Fibroblast of skin of back (primary cell): Measurements from ENCODE around the gene PARL.
"Not testable (repeated sequence)": the region's sequence is repeated elsewhere in the genome, so short reads cannot be mapped to it uniquely, and the experiment has no call there.

Source experiments
- DNase-seq: peaks from one replicate; pipeline ENCODE4 v3.0.0-alpha.2; 2013

Gene PARL

DNA sequence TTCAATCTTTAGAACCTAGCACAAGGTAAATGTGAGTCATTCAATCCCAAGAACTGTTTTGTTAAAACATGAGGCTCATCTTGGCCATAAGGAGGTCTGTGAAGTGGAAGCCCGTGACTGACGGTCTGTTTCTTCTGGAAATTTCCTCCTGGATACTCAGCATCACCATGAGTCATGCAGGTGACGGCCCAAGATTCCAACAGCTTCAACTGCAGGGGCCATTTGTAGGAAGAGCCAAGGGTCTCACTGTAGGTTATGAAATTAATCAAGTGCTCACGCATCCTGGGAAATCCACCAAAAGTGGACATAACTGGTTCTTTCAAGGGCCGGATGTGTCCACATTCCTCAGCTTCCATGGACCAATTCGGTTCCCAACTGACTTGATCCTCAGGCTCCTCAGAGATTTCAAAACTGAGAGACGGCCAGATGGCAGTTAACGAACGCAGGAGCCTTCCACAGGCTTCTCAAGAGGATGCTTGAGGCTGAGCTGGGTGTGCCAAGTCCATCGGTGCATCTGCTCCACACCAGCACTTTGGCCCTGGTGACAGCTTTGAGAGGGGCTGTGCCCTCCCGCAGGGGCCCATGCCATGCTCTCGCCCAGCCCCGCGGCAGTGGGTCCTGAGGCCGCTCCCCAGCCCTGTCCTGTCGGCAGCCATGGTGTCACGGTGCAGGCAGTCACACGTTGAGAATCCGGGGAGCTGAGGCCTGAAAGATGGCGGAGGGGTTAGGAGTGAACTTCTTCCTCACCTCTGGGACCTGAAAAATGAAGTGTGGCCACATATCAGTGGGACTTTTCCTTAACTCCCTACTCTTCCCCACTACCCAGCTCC is 67.8 kb downstream of the PARL start:
- DNase-seq: no peak

DNA sequence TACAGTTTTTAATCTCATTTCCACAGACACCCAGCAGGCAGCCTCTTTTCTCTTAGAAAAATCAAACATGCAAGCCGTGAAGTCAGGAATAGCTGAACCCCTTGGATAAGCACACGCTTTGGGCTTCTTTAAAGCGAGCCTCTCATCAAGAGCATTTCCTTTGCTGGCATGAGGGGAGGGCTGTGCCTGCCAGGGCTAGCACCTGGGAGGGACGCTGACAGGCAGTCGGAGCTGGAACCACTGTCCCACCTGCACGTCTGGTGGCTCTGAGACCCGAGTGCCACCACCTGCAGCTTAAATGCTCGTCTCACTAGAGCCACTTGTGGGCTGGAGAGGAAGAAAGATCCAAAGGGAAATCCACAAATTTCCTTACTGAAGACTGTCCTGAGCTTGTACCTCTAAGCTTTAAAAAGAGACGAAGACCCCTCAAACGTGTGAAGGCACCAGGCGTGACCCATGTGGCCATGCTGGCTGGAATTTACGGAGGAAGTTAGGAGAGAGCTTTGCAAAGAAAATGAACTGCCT is 68.7 kb downstream of the PARL start:
- no peak for DNase-seq

GRCh38 chr3:183815563-183815940 is 69.1 kb downstream of the PARL start:
- DNase-seq: no peak

- no peak for DNase-seq
Observed at GRCh38 chr3:183814240-183814639, 70.4 kb downstream of the PARL start.

DNA sequence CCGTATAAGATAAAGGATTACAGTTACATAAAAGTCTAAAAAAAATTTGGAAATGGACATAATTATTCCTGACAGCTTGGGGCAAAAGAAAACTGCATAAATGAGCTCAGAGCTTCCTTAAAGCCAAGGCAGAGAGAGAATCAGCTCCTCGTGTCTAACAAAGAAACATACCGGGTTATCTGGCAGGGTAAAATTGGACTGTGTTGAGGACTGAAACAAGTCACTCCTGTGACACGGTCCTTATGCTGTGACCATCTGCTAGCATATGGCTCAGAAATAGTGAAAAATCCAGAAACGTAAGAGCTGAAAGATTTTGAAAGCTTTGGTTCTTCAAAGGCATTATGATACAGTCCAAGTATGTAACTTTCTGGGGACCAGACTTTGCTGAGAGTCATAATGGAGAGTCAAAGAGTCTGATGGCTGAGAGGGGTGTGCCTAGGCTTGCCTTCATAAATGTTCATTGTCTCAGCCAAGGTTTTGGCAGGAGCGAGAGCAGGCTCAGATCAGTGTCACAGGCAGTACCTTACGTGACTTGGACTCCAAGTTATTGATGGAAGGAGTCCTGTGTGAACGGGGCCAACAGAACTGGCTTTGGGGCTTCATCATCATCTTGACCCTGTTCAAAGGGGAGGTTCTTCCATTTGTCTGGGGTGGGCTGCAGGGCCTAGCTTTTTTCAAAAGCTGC is 71.8 kb downstream of the PARL start:
- DNase-seq: no peak

DNA sequence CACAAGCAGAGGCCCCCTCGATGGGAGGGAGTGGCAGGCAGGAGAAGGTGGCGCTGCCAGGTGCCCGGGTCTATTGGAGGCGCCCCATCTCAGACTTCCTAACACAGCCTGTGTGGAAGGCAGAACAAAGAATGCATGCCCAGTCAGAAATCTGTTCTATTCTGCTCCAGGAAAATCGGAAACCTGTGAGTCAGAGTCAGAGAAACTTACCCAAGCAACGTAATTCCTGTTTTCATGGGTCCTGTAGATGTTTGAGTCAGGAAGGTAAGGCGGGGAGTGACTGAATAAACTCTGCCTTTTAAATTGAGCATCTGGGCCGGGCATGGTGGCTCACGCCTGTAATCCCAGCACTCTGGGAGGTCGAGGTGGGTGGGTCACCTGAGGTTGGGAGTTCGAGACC is 73.0 kb downstream of the PARL start:
- DNase-seq: no peak

DNA sequence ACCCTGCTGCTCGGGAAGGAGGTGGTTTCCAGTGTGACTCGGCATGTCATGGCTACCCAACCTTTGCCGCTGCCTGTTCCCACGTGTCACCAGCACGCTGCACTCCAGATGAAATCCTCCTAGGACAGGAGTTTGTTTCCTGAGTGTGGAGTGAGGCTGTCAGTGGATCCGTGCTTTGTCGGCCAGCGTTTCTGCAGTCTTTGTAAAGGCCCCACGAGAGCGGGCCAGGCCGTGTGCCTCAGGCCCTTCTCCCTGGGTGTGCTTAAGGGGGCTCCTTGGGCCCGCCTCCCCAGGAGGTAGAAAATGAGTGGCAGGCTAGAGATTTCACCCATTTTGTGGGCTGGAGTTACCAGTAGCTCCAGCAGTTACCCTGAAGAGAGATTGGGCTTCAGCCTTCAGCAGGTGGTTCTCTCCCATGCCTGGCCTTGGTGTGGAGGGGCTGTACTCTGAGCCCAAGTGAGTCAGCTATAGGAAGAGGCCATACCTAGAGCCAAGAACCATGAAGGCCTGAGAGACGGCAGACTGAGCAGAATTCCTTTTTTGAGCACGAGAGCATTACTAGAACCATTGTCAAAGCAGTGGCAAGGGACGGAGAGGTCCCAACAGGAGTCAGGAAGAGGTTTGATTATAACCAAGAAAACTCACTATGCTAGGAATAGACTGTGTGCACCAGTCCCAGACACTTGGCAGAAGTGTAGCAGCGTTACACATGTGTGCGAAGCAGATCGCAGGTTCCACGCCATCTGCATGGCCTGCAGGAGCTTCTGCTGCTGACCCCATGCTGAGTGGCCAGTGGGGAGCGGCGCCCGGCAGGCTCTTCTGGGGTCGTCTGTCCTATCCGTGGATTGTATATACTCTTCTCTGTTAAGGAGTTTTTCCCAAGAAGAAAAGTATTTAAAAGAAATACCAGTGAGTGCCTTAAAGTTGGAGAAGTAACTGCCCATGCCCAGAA is 73.8 kb downstream of the PARL start:
- DNase-seq: no peak

DNA sequence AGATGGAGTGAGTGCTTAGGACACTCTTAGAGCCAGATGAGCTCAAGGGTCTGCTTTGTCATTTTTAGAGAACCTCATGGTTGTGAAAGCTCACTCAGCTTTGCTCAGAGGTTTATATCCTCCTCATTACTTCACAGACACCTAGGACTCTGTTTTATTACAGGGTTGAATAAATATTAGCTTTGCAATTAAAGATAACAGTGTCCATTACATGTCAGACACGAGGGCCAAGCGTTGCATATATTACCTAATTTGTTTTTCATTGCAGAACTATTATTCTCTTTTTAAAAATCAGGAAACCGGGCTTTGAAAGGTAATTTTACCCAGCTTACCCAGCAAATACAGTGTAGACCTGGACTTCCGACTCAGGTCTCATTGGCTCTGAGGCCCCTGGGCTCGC is 75.4 kb downstream of the PARL start:
- DNase-seq: no peak

GRCh38 chr3:183808355-183808754 is 76.3 kb downstream of the PARL start:
- no peak for DNase-seq

DNA sequence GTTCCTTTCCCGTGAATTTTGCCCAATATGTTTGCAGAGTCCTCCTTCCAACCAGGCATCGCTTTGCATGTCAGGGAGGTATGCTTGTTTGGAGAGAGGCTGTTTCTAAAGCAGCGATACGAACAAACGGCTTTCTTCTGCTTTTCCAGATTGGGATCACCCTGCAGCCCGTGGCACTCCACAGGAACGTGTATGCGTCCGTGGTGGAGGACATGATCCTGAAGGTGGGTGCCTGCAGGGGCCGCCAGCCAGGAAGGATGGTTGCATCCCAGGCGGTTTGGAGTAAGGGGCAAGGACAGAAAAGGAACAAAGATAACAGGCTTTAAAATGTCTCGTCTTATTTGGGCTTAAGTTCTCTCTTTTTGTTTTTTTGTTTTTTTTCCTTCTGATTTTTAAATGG is 76.8 kb downstream of the PARL start:
- no peak for DNase-seq

GRCh38 chr3:183807209-183807728 is 77.4 kb downstream of the PARL start:
- no peak for DNase-seq

- DNase-seq: no peak
Observed at GRCh38 chr3:183802989-183803388, 81.7 kb downstream of the PARL start.

DNA sequence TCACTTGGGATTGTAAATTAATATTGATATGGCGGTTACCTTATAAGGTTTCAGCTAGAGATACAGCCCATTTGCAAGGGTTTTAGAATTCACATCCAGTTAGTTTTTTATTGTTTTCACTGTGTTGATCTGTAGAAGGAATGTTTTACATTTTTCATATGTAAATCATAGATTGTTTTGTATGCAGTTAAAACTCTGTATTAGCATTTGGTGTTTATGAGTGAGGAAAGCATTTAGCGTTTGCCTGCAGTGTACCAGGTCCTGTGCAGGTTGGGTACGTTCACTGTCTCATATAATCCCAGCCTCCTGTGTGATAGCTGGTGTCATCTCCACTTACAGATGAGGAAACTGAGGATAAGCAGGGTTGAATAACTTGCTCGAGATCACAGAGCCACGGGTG is 83.1 kb downstream of the PARL start:
- no peak for DNase-seq

- DNase-seq: no peak
Observed at GRCh38 chr3:183800243-183800863, 84.3 kb downstream of the PARL start.

- no peak for DNase-seq
Observed at GRCh38 chr3:183799461-183799860, 85.2 kb downstream of the PARL start.

DNA sequence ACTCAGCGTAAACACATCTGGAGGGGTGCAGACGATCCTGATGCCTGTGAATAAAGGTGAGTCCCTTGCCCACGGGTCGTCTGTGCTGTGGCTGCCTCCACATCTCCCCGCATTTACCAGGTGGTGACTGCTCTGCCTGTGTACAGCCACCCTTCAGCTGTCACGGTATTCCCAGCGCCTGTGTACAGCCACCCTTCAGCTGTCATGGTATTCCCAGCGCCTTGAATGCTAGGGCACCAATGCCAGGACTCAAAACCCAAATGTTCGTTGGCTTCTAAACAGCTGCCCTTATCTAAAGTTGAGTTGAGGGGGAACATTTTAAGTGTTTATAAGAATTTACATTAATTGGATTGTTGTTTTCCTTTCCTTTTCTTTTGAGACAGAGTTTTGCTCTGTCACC is 86.7 kb downstream of the PARL start:
- DNase-seq: no peak

- no peak for DNase-seq
Observed at GRCh38 chr3:183796372-183796771, 88.3 kb downstream of the PARL start.

DNA sequence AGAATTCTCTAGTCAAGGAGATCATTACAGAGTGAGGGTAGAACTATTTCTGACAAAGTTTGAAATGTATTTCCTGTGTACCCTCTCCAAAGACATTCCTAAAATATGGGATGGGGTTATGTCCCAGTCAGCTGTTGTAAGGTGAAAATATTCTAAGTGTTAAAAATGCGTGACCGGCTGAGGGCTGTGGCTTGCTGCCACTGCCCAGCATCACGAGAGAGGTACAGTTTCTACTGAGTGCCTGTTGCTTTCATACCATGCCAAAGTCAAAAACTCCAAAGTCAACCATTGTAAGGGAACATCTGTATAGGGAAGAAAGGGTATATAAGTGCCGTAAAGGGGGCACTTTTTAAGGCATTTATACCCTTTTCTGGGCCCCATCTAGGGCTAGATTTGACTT is 90.2 kb downstream of the PARL start:
- no peak for DNase-seq

DNA sequence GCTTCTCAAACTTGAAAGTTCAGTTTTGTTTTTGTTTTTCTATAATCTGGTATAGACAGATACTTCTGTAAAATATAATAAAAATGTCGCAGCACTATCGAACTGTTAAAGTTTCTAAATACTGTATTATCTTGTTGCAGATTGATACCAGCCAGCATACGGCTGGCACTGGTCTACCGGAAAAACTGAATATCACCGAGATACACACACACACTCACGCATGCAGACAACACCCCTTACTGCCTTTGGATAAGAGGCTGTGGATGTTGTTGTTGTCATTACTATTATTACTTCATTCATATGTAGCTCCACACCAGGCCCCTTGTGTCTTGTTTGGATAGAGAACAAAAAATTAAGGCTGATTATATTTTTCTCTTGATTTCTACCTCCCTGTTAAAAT is 91.7 kb downstream of the PARL start:
- no peak for DNase-seq

GRCh38 chr3:183790700-183791099 is 94.0 kb downstream of the PARL start:
- no peak for DNase-seq

DNA sequence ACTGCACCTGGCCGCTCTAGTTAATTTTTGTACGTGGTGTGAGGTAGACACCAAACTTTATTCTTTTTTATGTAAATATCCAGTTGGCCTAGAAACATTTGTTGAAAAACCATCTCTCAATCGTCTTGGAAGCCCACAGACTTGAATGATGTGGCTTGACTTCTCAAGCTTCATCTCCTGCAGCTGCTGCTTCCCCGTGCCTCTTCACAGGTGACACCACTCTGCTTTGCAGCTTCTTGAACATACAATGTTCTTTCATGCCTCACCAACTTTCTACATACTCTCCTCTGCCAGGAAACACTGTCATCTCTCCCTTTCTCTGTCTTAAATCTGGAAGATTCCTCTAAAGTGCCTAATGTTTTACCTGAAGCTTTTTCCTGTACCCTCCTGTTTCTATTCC is 94.9 kb downstream of the PARL start:
- no peak for DNase-seq

- DNase-seq: not testable (repeated sequence)
Observed at GRCh38 chr3:183784503-183784902, 100.2 kb downstream of the PARL start.
